Stimulated activated CD8-positive, alpha-beta memory T cell treated with anti-CD3 and anti-CD28 coated beads, Interleukin-7, amount 100 ng/mL, for 1 hour (primary cell): Measurements from ENCODE around the gene CARNS1.
"Not testable (repeated sequence)": the region's sequence is repeated elsewhere in the genome, so short reads cannot be mapped to it uniquely, and the experiment has no call there.

Experiments used
- DNase-seq, 2 donors: peaks; one replicate each; pipeline ENCODE4 v3.0.0-alpha.2; 2020; ENCODE audit warnings: low read depth in 2 of 2

CARNS1 gene

DNA sequence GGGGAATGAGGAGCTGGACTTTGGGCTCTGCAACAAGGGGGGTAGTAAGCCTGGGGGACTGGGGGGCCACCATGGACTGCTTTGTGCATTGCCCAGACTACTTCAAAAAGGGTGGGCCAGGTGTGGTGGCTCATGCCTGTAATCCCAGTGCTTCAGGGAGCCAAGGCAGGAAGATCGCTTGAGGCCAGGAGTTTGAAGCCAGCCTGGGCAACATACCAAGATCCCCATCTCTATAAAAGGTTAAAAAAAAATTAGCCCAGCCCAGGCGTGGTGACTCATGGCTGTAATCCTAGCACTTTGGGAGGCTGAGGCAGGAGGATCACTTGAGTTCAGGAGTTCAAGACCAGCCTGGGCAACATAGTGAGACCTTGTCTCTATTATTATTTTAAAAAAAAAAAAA, 50.1 kb downstream of the CARNS1 start:
- DNase-seq: not testable (repeated sequence)

DNA sequence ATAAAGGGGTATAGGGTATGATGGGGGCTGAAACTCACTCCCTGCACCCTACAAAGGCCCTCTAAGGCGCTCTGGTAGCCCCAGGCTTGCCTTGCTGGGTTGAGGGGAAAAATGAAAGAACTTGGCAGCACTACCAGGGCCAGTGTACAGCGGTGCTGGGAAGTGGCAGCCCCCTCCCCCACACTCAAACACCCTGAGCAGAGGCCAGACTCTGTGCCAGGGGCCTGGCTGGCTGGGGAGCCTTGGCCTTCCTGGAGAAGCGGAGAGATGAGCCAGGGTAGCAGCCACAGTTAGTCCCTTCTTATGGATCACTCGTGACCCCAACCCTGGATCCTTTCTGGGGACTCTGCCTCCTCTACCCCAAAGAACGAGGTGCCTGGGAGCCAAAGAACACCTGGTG, 50.9 kb downstream of the CARNS1 start:
- no peak for DNase-seq

DNA sequence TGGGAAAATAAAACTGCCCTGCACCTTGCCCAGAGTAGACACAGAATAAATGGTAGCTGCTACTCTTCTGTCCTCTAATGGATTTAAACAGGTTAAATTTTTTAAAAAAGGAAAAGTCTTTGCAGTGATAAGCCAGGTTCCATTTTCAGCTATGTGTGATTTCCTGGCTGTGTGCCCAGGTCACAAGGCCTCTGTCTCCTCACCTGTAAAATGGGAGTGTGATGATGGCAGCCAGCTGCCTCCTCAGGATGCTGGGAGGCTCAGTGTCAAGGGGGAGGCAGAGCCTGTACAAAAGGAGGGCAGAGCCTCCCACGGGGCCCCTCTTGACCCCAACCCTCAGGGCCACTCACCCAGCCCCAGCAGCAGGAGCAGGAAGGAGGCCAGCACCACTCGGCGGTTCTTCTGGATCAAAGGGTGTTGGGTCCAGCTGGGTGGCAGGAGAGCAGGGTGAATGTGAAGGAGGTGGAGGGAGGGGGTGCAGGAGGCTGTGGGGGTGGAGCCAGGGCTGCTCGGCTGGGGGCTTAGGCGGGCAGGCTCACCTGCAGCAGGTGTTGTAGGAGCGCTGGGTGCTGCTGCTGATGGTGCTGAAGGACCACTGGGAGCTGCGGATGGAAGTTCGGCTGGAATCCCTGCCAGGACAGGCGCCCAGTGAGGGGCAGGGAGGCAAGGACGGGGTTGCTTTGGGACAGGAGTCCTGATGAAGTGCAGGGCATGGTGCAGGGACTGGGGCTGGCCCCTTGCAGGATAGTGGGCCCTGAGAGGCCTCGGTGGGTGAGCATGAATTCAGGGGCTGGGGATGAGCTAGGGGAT, 51.7 kb downstream of the CARNS1 start:
- DNase-seq: no peak

DNA sequence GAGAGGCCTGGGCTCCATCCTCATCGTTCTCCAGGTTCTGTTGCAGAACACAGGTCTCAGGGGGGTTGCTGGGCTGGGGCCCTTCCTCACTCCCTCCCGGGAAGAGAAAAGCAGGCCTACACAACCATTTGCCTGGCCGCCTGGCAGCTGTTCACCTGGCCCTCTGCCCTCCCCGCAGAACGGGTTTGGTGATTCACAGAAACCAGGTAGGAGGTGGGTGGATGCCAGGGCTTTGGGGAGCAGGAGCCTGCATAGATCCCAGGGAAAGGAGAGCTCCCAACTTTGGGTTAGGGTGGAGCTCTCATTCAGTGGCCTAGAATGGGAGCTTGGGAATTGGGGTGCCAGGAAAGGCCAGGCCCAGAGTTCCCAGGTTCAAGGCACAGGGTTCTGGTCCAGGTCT, 52.6 kb downstream of the CARNS1 start:
- no peak for DNase-seq

DNA sequence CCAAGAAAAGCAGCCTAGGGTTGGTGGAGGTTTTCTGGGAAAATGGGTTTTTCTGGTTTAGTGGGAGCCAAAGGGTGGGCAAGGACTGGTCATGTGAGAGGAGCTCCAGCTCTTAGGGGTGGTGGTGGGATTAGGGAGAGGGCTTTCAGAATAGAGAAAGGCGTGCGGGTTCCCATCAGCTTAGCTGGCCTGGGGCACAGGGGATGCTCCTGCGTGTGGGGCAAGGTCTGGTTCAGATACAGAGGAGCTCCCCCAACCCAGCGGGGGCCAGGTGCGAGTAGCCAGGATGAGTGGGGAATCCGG, 52.9 kb downstream of the CARNS1 start:
- no peak for DNase-seq

DNA sequence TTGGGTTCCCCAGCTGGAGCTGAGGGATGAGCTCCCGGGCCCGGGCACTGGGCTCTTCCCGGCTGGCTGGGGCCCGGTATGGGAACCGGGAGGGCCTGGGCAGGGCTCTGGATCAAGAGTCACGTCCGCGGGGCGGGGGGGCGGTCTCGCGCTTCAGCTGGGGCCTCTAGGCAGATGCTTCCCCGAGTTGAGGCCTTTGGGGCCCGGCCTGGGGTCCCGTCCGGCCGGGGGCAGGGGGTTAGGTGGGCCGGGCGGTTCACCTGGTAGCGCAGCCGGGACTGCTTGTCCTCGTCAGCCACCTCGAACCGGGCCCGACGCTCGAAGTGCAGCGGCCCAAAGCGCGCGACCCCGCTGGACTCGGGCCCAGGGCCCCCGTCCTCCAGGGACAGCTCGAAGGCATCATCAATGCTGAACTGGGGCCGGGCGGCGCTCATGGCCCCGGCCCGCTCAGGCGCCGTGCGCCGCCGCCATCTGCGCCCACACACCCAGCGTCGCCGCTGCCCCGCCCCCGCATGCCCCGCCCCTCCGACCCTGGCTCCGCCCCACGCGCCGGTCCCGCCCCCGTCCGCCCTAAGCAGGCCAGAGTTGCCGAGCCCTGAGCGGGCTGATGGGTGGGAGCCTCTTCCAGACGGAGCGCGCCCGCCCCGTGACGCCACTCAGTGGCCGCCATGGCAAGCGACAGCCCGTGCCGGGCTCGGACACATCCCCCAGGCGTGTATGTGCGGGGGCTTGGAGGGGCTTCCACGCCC, 53.5 kb downstream of the CARNS1 start, which contains the start of gene TMEM134:
TSS of gene TMEM134 (minus strand) at position 493 of the 749 bp plus-strand sequence. CDS start at position 434, 59 bp downstream.
- DNase-seq: peak; percentile 85 to 90

DNA sequence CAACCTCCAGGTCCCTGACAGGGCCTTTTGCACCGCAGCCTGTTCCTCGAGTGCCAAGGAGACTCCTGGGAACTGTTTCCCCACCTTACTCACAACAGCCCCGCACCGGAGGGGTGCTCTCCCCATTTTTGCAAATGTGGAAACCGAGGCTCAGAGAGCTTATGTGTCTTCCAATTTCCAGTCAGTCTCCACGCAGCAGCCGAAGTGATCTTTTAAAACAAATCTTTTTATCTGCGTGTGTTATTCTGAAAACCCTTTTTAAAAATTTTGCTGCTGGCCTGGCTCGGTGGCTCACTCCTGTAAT, 54.0 kb downstream of the CARNS1 start:
- no peak for DNase-seq

DNA sequence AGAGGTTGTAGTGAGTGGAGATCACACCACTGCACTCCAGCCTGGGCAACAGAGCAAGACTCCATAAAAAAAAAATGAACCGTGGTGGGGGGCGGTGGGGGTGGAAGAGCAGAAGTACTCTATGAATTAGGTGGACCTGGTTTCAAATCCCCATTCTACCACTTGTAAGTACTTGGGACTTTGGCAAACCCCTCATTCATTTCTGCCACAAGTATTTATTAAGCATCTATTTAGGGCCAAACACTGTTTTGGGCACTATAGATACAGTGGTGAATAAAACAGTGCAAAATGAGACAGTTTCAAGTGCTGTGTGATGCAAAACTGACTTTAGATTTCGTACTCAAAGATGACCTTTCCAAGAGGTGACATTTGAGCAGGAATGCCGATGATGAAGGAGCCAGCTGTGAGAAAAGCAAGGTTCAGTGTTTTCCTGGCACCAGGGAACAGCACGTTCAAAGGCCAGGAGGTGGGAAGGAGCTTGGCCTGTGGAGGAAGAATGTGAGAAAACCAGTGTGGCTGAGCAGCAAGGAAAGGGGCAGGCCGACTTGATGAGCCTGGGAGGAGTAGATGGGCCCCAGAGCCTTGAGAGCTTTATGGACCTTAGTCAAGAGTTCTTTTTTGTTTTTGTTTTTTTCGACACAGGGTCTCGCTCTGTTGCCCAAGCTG, 55.0 kb downstream of the CARNS1 start:
- no peak for DNase-seq

DNA sequence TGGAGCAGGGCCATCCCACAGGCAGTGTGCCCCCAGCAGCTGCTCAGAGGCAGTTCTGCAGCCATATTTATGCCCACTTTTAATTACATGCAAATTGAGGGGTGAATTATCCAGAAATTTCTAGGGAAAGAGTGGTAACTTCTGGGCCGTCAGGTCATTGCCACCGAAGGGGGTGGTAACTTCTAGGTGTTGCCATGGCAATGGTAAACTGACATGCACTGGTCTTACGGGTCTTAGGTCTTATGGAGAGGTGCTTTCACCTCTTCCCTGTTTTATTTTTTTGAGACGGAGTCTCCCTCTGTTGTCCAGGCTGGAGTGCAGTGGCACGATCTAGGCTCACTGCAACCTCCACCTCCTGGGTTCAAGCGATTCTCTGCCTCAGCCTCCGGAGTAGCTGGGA, 57.4 kb downstream of the CARNS1 start:
- DNase-seq: no peak
